Measurements from ENCODE around the gene DIS3L2.
"Not testable (repeated sequence)": the region's sequence is repeated elsewhere in the genome, so short reads cannot be mapped to it uniquely, and the experiment has no call there.

Gene DIS3L2

DNA sequence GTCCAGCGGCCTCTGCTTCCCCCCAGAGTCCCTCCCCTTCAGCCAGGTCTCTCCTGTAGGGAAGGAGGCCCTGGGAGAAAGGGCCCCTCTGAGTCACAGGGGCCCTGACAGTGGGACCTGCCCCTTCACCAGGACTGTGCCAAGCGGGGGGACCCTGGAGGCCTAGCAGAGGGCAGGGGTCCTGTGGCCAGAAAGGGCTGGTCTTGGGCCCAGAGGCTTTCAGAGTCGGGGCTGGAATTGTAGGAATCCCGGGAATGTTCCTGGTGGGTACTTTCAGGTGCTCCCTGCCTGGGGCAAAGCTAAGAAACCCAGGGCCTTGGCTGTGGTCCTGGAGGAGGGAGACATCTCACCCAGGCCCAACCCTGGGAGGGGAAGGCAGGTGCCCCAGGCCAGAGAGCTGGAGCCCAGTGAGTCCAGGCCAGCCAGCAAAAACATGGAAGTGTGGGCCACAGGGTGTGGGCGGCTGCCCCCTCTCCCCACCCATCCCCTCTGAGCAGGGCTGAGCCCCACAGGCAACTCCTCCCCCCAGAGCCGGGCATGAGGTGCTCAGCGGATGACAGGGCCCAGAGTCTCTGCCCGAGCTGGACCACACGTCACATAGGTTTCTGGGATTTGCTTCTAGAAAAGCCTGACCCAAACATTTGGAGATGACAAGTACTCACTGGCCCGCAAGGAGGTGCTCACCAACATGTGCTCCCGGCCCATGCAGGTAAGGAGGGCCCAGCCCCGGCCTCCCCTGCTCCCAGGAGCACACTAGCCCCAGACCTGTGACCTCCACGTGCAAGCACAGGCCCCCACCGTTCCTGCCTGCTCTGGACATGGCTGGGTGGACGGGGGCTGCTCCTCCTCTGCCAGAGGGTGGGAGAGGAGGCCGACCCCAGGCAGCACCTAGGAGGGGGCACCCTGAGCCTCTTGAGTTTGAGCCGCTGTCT is 368.8 kb downstream of the DIS3L2 start:
- no peaks in the 10 kb centered on the region for H3K9me3 ChIP-seq (ENCODE audit: control insufficient read depth, insufficient read depth, low read length)
- peaks cover 4% of the 10 kb centered on the region; the same call in 1 of the 2 replicates for H3K4me1 ChIP-seq (ENCODE audit: insufficient read depth, low read length)
- no peaks in the 10 kb centered on the region for H3K36me3 ChIP-seq (ENCODE audit: insufficient read depth, low read length)
- H3K9ac ChIP-seq (ENCODE audit: low read depth, low read length) = no peak overlapping the region

DNA sequence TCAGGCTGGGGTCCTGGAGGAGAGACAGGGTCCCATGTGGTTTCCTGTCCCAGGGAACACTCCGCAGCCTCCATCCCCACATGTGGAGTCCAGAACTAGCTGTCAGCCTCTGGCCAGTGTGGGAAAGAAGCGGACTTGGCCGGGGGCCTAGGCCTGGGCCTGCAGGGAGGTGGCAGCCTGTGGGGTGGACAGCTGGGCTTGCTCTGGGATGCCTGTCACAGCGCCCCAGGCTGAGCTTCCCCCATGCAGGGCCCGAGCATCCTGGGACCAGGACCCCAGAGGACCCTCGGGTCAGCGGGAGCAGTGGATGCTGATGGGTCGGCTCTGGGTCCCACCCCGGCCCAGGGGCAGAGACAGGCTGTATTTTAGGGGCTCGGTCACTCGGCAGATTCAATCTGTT is 369.5 kb downstream of the DIS3L2 start:
- not testable (repeated sequence) for H3K4me1 ChIP-seq (ENCODE audit: insufficient read depth, low read length); H3K9me3 ChIP-seq (ENCODE audit: control insufficient read depth, insufficient read depth, low read length); H3K9ac ChIP-seq (ENCODE audit: low read depth, low read length); H3K36me3 ChIP-seq (ENCODE audit: insufficient read depth, low read length)

DNA sequence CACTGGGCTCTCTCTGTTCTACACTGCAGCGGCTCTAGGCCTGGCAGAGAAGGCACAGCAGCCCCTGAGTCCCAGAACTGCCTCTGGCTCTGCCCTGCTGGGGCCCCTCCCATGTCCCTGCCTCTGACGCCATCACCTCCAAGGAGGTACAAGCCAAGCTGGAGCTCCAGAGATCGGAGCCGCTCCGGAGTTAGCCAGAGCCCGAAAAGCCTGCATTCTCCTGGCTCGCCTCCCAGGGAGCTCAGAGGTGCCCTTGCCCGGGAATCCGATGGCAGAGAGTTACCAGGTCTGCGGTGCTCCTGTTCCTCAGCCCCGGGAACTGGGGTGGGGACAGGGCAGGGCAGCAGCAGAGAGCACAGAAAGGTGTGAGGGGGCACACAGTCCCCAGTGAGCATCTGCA is 370.1 kb downstream of the DIS3L2 start:
- H3K4me1 ChIP-seq (ENCODE audit: insufficient read depth, low read length); H3K9me3 ChIP-seq (ENCODE audit: control insufficient read depth, insufficient read depth, low read length); H3K36me3 ChIP-seq (ENCODE audit: insufficient read depth, low read length); H3K9ac ChIP-seq (ENCODE audit: low read depth, low read length): not testable (repeated sequence)

DNA sequence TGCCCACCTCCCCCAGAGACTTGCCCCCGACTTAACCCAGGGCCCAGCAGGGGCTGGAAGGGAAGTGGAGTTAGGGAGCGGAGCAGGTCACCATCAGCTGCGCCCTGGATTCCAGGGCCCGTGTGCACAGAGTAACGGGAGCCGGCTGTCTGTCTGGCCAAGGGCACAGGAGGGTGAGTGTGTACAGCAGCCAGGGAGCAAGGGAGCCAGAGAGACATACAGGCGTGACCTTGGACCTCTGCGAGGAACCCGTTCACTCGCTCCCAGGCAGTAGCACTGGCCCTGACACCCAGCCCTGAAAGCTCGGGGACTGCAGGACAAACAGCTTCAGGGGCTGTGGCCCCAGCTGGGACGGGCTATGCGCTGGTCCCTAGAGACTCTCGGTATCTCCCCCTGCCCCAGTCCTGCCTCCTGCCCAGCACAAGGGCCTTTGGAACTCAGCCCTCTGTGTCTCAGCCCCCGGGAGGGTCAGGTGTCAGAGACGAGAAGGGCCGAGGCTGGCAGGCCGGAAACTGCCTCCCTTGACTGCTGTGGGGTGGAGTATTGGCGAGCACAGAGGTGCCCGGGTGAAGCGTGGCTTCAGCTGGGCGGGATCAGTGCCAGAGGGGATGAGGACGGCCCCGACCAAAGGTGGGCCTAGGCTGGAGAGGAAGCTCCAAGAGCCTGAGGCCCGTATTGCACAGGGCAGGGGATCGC is 370.9 kb downstream of the DIS3L2 start:
- H3K4me1 ChIP-seq (ENCODE audit: insufficient read depth, low read length); H3K36me3 ChIP-seq (ENCODE audit: insufficient read depth, low read length); H3K9ac ChIP-seq (ENCODE audit: low read depth, low read length); H3K9me3 ChIP-seq (ENCODE audit: control insufficient read depth, insufficient read depth, low read length): not testable (repeated sequence)

DNA sequence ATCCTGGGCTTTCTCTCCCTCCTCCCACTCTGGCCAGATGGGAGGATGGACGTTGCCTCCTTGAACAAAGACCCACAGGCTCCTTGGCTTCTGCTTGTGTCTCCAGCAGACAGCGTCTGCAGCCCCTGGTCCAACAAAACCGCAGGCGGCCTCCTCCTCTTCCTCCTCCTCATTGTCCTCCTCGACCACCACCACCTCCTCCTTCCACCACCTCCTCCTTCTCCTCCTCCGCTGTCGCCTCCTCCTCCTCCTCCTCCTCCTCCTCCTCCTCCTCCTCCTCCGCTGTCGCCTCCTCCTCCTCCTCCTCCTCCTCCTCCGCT is 371.4 kb downstream of the DIS3L2 start:
- Histone ChIP-seq H3K9ac (ENCODE audit: low read depth, low read length) (no peak overlapping the region), H3K36me3 (ENCODE audit: insufficient read depth, low read length) (no peaks in the 10 kb centered on the region), H3K4me1 (ENCODE audit: insufficient read depth, low read length) (peaks cover 4% of the 10 kb centered on the region; the same call in 1 of the 2 replicates), H3K9me3 (ENCODE audit: control insufficient read depth, insufficient read depth, low read length) (no peaks in the 10 kb centered on the region)

DNA sequence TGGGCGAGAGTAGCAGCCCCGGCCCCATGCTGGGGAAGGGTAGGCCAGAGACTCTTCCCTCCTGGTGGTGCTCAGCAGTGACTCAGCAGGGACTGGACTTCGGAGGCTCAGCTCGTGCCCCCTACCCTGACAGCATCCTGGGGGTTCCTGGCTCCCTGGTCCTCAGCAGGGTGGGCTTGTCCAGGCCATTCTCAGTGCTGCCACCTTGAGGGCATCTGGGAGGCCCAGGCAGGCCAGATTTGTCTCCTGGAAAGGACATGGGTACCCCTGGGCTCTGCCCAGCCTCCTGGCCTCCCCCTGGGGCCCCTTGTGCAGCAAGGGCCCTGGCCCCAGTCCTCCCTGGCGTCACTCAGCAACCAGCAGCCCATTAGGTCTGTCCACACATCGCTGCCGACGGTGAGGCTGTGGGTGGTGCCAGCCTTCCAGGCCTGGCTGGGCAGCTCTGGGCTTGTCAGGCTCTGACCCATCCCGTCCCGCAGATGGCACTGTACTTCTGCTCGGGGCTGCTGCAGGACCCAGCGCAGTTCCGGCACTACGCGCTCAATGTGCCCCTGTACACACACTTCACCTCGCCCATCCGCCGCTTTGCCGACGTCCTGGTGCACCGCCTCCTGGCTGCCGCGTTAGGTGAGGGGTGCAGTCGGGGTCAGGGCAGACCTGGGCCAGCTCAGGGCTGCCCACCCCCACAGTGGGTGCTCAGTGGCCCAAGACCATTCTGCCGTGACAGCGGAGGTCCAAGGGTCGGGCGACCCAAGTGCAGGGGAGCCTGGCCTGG is 372.0 kb downstream of the DIS3L2 start:
- H3K36me3 ChIP-seq (ENCODE audit: insufficient read depth, low read length) = no peaks in the 10 kb centered on the region

DNA sequence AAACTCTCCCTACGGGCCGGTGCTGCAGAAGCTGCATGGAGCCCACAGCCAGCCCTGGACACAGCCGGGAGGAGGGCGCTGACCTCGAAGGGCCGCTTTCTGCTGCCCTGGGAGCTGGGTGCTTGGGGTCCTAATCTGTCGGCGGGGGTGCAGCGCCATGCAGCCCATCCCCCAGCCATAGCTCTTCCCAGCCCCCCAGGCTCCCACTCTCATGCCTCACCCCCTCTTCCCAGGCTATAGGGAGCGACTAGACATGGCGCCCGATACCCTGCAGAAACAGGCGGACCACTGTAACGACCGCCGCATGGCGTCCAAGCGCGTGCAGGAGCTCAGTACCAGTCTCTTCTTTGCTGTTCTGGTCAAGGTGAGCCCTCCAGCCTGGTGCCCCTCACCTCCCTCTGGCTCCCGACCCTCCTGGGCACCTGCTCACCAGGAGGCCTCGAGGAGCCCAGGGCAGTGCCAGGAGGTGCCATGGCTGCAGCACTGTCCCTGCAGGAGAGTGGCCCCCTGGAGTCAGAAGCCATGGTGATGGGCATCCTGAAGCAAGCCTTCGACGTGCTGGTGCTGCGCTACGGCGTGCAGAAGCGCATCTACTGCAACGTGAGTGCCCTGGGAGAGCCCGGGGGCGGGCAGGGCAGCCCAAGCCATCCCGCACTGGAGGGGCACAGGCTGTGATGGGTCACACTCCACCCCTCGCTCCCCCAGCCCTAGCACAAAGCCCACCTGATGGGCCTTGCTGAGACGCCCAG is 372.8 kb downstream of the DIS3L2 start:
- H3K36me3 ChIP-seq (ENCODE audit: insufficient read depth, low read length); H3K9ac ChIP-seq (ENCODE audit: low read depth, low read length); H3K4me1 ChIP-seq (ENCODE audit: insufficient read depth, low read length); H3K9me3 ChIP-seq (ENCODE audit: control insufficient read depth, insufficient read depth, low read length): not testable (repeated sequence)

More for the DNA sequence above, 372.0 kb downstream of the DIS3L2 start:
- Histone ChIP-seq H3K9ac (ENCODE audit: low read depth, low read length) (no peak overlapping the region), H3K9me3 (ENCODE audit: control insufficient read depth, insufficient read depth, low read length) (no peaks in the 10 kb centered on the region), H3K4me1 (ENCODE audit: insufficient read depth, low read length) (peaks cover 4% of the 10 kb centered on the region; the same call in 1 of the 2 replicates)

DNA sequence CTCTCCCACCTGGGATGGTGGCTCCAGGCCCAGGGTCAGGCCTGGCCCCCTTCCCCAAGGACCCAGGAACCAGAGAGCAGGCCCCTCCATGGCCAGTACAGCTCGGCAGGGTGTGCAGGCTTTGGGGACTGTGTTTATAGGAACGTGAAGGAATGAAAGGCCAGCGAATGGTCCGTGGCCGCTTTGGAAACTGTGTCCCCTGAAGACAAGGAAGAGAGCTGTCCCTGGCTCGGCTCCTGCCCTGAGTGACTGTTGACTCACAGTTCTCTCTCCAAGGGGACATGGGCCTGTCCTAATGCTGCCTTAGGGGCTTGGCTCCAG is 373.3 kb downstream of the DIS3L2 start:
- H3K9me3 ChIP-seq (ENCODE audit: control insufficient read depth, insufficient read depth, low read length); H3K36me3 ChIP-seq (ENCODE audit: insufficient read depth, low read length); H3K9ac ChIP-seq (ENCODE audit: low read depth, low read length); H3K4me1 ChIP-seq (ENCODE audit: insufficient read depth, low read length): not testable (repeated sequence)

DNA sequence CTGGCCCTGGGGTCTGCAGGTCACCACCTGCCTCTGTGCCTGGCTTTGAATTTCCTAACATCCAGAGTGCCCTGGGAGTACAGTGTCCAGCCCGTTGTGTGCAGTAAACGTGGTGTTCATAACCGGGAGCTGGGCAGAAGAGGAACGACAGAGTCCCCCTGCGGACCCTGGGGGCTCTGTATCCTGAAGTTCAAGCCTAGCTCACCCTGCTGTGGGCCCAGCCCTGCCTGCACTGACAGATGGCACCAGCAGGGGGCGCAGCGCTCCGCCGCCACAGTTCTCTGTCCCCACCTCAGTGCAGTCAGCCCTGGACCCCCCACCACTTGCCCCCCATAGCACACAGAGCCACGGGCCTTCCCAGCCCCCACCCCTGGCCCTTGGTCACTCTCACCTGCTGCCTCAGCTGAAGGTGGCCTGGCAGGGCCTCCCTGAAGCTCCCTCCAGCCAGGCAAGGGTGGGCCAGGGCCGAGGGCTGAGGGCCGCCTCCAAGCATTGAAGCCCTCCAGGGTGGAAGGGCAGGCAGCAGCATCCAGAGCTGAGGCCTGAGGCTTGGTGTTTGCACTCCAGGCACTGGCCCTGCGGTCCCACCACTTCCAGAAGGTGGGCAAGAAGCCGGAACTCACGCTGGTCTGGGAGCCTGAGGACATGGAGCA is 373.8 kb downstream of the DIS3L2 start:
- not testable (repeated sequence) for H3K9me3 ChIP-seq (ENCODE audit: control insufficient read depth, insufficient read depth, low read length); H3K9ac ChIP-seq (ENCODE audit: low read depth, low read length); H3K4me1 ChIP-seq (ENCODE audit: insufficient read depth, low read length); H3K36me3 ChIP-seq (ENCODE audit: insufficient read depth, low read length)

DNA sequence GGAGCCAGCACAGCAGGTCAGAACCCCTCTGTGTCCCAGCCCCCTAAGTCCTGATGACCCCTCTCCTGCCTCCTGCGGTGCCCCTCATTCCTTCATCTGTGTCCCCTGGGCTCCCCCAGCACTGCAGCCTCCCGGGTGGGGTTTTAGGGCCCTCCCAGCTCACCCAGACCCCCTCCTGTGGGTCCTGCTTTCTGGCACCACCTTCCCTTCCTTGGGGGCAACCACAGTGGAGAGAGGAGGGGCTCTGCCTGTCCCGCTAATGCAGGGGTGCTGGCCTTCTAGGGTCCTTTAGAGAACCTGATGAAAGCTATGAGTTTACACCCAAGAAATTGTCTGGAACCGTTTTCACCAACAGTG is 374.3 kb downstream of the DIS3L2 start:
- H3K4me1 ChIP-seq (ENCODE audit: insufficient read depth, low read length) = no peaks in the 10 kb centered on the region; the same call in 1 of the 2 replicates
- no peaks in the 10 kb centered on the region for H3K9me3 ChIP-seq (ENCODE audit: control insufficient read depth, insufficient read depth, low read length)
- no peaks in the 10 kb centered on the region for H3K36me3 ChIP-seq (ENCODE audit: insufficient read depth, low read length)
- no peak overlapping the region for H3K9ac ChIP-seq (ENCODE audit: low read depth, low read length)

DNA sequence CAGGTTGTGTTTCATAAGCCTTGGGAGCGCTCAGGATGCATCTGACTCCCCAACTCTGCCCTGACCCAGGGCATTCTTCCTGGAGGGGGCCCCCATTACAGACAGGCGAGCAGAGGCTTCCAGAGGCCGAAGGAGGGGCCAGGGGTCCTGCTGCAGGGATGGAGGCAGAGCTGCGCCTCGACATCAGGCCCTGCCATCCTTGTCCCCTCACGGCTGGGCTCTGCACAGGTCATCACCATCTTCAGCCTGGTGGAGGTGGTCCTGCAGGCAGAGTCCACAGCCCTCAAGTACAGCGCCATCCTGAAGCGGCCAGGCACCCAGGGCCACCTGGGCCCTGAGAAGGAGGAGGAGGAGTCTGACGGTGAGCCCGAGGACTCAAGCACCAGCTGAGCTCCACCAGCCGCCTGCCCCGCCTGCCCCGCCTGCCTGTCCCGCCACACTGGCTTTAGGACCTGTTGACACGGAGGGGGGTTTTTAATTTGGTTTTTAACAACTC is 374.8 kb downstream of the DIS3L2 start:
- H3K9ac ChIP-seq (ENCODE audit: low read depth, low read length) = no peak overlapping the region

DNA sequence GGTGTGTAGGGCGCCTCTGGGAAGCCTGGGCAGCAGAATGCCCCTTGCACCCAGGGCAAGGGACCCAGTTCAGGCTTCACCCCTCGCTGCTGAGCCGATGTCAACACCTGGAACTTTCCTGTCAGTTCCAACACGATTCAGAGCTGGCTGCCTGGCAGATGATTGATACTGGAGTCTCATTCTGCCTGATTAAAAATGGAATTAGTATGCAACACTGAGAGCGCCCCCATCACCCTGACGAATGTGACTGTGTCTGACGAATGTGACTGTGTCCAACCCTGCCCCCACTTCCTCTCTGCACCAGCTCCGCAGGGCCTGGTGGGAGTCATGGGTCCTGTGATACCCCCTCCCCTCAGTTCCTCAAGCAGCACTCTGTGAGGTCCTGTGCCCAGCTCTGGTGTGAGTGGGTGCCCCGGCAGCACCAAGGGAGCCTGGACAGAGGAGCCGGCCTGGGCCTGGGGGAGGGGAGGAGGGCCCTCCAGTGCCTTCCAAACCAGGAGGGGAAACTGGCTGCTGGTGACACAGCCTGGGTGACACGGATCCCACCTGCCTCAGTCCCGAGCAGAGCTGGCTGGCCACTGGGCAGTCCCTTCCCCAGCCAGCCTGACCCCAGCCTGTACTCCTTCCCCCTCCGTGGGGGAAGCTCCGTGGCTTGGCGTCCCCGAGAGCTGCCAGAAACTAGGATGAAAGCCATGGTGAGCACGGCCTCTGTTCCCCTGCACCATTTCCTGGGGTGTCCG is 375.6 kb downstream of the DIS3L2 start:
- Histone ChIP-seq H3K36me3 (ENCODE audit: insufficient read depth, low read length) (no peaks in the 10 kb centered on the region), H3K9me3 (ENCODE audit: control insufficient read depth, insufficient read depth, low read length) (no peaks in the 10 kb centered on the region), H3K4me1 (ENCODE audit: insufficient read depth, low read length) (no peaks in the 10 kb centered on the region; the same call in 1 of the 2 replicates), H3K9ac (ENCODE audit: low read depth, low read length) (no peak overlapping the region)

More for the DNA sequence above, 374.8 kb downstream of the DIS3L2 start:
- no peaks in the 10 kb centered on the region; the same call in 1 of the 2 replicates for H3K4me1 ChIP-seq (ENCODE audit: insufficient read depth, low read length)
- no peaks in the 10 kb centered on the region for H3K36me3 ChIP-seq (ENCODE audit: insufficient read depth, low read length)
- H3K9me3 ChIP-seq (ENCODE audit: control insufficient read depth, insufficient read depth, low read length) = no peaks in the 10 kb centered on the region

DNA sequence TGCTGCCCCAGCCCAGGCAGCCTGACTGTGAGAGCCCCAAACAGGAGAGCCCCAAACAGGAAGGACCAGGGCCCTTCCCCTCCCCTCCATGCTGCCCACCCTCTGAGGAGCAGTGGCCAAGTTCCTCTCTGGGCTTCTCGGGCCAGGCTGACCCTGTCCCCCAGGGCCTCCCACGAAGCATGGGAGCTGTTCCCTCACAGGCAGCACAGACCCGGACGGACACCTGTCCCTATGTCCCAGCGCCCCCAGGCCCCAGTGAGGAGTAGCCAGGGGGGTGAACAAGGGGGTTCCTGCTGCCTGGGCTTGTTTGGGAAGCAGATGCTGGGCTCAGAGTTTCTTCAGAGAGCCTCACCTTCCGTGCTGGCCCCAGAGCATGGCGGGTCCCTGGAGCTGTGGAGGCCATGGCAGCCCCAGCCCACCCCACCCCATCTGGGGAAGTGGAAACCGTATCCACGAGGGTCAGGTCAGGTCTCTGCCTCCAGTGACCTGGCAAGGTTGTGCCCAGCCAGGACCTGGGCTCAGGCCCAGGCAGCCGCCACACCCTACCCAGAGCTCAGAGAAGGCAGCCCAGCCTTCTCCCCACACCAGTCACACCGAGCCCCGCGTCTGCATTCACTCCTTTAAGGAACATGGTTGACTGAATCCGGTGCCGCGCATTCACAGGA is 376.7 kb downstream of the DIS3L2 start:
- not testable (repeated sequence) for H3K9ac ChIP-seq (ENCODE audit: low read depth, low read length); H3K9me3 ChIP-seq (ENCODE audit: control insufficient read depth, insufficient read depth, low read length); H3K4me1 ChIP-seq (ENCODE audit: insufficient read depth, low read length)

More for the DNA sequence above, 376.7 kb downstream of the DIS3L2 start:
- H3K36me3 ChIP-seq (ENCODE audit: insufficient read depth, low read length) = not testable (repeated sequence)

Measured in ES-I3 (cell line).